ENCODE measurements around the gene ATRIP.
A peak's percentile ranks its signal among the peaks of the same experiment; 100 is the strongest.

ATRIP gene

GRCh38 chr3:48423883-48424695 lies 22.4 kb upstream of the ATRIP start:
- DNase-seq (ENCODE audit: low read depth): no peak

DNA sequence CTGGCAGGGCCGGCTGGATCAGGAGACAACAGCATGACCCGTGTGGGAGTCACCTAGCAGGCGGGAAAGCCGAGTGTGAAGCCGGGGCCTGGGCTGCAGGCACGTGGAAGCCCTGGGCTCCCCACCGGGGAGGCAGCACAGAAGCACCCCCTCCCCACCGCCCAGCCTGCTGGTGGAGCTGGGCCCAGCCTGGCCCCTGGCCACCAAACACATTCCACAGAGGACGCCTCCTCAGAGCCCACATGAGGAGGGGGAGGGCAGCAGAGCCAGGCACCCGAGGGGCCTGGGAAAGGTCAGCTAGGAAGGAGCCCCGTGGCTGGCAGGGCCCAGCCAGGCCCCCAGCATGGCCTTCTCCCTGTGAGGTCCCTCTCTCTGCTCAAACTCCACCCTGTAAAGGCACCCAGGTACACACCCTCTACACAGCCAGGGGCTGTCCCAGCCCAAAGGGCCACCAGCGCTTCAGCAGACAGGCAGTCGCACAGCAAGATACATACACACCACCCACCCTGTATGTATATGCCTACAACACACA lies 21.2 kb upstream of the ATRIP start:
- DNase-seq (ENCODE audit: low read depth): no peak

DNA sequence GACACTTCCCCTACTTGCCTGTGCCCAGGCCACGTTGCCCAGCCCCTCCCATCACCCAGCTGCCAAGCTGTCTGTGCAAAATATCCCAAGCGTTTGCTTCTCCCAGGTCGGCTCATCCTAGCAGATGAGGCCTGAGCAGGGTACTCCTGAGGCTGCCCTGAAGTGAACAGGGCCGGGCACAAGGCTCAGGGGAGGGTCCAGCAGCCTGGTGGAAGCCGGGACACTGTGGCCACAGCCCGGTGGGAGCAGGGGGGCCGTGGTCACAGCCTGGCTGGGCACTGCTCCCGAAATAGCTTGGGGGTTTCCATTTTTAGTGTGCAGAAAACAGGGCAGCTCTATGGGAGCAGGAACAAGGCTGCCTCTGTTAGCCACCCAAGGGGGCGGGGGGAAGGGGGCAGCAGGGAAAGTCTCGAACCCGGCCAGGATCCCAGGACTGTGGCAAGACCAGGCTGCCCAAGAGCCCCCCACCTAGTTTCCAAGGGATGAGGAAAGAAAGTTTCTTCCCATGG lies 20.1 kb upstream of the ATRIP start:
- DNase-seq (ENCODE audit: low read depth): no peak

DNA sequence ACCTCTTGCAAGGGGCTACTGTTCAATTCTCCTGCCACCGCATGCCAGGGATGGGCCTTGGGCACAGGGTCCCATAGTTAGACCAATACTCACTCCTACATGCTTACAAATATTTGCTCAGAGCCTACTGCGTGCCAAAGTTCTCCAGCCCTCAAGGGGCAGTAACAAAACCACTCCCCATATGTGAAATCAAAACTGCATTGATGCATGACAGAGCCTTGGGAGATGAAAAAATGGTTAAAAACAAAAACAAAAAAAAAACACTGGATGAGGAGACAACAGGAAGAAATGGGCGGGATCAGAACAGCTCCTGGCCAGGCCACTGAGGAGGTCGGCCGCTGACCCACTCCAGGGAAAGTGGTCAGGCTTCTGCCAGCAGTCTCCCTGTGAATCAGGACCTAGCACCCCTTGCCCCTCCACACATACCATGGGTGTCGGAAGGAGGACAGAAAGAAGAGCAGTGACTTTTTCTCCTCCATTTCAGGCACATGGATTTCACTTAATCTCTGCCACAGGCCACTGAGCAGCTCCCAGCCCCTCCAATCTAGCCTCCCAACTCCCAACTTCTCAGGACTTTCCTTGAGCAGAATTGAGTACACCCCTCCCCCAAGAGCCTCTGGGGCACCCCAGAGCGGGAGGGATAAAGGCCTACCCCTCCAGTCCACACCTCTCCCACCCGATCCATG lies 19.4 kb upstream of the ATRIP start:
- DNase-seq (ENCODE audit: low read depth): peak; percentile 86

- DNase-seq (ENCODE audit: low read depth): no peak
These were observed 18.9 kb upstream of the ATRIP start for GRCh38 chr3:48427630-48427962.

DNA sequence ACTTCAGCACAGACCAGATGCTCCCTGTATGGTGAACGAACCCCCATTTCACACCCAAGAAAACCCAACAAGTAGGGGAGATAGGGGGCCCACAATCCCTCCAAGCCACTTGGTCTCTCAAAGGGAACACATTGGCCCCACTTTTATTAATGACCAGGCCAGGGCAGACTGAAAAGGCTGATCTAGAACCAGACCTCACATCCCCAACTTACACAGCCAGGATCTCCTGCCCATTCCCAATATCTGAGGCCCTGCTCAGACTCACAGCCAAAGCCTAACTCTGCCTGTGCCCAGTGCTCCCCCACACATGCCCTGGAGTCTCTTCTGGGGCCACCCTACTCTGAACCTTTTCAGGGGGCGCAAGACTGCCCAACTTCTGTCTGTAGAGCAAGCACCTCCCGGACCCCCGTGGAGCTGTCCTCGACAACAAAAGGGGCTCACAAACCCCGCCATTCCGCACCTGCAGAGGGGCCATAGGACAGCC lies 18.4 kb upstream of the ATRIP start:
- no peak for DNase-seq (ENCODE audit: low read depth)

DNA sequence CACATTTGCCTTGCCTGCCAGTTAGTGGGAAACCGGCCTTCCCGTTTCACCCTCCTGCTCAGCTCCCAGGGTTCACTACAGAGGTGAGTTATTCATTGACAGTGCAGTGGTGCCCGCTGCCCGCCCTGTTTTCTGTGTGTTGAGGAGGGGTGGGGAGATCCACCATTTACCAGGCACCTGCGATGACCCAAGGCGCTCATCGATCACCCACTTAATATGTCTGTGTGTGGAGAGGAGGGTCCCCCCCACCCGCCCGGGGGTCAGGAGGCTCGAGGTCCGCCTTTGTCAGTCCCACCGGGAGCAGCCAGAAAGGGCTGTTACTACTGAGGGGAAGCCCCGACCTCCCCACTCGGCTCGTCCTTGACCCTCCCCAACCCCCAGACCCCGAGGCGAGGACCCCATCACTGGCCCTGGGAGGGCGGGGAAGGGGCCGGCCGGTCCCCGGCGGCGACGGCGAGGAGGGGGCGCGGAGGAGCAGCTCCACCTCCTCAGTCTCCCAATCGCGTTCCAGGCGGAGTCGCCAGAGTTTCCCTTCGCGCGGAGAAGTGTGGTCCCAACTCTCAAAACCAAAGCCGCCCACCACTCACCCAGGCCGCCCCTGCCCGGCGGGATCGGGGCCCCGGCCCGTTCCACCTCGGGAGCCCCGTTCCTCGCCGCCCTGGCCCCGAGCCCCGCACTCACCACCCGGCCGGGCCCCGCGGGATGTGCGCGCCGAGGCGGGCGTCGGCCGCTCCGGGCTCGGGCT lies 17.8 kb upstream of the ATRIP start:
- no peak for DNase-seq (ENCODE audit: low read depth)

- DNase-seq (ENCODE audit: low read depth): peak; percentile 33
These were observed 17.1 kb upstream of the ATRIP start for GRCh38 chr3:48429317-48429959.

- DNase-seq (ENCODE audit: low read depth): peak; percentile 46
These were observed 16.4 kb upstream of the ATRIP start, which contains the start of gene PLXNB1 for GRCh38 chr3:48429960-48430707. PLXNB1 (minus strand) TSS chr3:48430086; CDS start chr3:48424611, 5,475 bp downstream.

GRCh38 chr3:48430708-48431101 lies 15.8 kb upstream of the ATRIP start:
- no peak for DNase-seq (ENCODE audit: low read depth)

DNA sequence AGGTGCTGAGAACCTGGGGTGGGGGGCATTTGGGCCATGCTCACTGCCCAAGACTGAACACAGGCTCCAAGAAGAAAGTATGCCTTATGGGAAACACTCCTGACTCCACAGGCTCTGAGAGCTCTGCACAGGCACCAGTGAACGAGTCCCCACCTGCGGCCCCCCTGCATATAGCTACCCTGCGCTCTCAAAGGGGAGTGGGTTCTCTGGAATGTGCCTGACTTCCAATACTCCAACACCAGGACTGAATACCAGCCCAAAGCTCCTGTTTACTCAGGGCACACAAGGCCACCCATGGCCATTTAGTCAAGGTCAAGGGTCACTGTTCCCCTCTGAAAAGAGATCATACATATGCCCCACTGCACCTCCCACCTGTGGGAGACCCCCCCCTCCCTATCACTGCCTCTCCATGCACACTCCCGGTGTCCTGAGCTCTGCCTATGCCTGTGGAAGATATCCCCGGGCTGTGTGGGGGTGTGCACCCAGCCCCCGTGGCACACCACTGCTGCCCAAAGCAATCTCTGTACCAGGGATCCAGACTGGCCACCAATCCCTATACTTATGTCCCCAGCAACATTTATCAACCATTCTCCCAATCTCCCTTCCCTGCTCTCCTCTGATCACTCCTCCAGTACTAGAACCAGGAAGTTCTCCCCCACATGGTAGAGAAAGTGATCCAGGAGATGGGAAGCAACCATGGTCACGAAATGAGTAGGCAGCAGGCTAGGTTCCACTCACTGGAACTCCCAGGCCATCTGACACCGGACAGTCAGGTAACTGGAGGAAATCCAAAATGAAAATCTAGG lies 15.1 kb upstream of the ATRIP start:
- DNase-seq (ENCODE audit: low read depth): no peak

DNA sequence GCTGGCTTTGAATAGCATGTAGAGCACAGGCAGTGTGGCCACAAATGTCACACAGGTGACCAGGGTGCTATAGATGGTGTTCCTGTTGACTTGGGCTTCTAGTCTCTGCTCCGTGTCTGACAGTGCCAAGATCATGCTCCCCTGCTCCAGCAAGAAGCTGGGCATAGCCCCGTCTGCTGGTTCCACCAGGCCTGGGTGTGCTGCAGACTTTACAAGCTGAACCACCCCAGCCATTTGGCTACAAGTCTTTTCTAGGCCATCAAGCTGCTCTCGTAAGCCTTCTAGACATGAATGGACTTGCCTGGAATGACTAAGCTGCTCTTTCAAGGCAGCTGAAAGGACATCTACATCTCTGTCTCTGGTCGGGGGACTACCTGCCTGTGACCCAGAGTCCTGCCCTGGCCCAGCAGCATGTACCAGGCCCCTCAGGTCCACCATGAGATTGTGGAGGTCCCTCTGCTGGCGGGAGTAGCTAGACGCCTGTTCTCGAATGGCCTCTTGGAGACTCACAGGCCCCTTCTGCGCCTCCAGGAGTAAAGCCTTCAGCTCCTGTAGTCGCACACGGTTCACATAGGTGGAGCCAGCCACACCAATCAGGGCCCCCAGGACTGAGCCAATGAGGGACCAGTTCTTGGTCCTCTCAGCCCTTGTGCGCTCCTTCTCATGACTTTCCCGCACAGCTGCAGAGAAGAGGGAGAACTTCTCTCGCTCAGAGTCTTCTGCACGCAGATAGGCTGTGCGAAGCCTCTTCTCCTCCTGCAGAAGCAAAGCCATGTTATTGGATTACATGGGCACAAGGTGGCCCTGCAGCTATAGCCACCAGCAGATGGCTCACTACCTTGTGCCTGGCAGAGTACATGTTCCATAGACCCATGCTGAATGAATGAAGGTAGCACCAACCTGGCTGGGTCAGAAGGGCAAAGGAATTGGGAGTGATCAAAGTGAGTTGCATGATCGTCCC lies 13.8 kb upstream of the ATRIP start:
- DNase-seq (ENCODE audit: low read depth): no peak

DNA sequence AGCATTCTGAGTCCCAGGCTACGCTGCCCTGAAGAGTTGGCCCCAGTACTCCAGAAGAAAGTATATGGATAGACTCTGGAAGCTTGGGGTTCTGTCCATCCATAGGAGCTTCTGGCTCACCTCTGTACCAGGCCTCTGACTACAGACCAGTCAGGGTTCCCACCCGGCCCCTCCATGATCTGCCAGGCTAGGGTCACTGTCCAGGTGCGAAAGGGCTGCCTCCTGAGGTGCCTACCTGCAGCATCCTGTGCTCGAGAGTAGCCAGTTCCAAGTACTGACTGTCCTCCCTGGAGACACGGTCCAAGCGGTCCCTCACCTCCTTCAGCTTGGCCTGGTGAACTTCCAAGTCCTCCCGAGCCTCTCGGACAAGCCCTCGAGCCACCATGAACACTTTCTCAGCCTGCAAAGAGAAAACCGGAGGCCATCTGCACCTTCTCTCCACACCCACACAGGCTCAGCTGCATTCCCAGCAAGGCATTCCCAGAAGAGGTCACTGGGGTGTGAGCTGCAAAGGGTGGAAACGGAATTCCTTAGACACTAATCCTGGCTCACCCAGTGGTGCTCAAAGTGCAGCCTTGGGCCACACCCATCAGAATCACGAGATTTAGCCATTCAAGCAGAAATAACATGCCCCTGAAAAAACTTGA lies 12.9 kb upstream of the ATRIP start:
- no peak for DNase-seq (ENCODE audit: low read depth)

DNA sequence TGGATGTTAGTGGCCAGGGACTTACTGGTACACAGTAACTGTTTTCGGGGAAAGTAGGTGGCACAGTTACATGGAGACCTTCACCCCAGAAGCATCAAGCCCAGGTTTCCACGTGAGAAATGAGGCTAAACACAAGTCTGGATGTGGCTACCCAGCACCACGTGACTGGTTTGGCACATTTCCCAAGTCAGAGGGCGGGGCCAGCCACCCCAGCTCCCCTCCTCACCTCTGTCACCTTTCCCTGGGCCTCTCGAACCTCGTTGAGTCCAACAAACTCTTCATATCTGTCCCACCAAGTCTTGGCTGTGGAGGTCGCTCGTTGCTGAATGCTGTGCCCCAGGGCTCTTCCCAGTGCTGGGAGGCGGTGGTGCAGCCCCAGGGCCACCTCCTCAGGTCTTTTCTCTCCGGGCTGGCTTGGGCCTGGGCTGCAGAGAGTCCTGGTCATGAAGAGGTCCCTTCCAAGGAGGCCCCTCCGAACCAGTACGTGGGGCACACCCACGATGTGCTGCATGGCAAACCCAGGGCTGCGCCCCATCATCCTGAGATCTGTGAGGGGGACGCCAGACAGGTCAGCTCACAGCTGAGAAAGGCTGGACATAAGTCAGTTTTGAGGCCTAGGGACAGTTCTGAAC lies 11.8 kb upstream of the ATRIP start:
- no peak for DNase-seq (ENCODE audit: low read depth)

DNA sequence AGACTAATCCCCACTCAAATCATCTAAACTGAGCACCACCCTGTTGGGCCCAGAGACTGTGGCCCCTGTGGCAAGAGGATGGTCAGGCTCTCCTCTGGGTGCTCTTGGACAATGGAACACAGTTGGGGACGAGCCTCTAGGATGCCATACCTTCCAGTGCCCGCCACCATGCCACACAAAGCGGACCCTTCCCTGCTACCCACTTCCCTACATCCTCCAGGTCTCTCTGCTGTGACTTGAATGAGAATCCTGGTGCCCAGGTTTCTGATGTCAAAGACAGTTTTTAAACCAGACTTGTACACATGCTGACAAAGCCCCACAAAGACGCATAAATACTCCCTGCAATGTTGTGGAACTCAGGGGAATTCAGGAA lies 11.3 kb upstream of the ATRIP start:
- DNase-seq (ENCODE audit: low read depth): no peak

- peak; percentile 69 for DNase-seq (ENCODE audit: low read depth)
These were observed 10.6 kb upstream of the ATRIP start for GRCh38 chr3:48435774-48436476.

DNA sequence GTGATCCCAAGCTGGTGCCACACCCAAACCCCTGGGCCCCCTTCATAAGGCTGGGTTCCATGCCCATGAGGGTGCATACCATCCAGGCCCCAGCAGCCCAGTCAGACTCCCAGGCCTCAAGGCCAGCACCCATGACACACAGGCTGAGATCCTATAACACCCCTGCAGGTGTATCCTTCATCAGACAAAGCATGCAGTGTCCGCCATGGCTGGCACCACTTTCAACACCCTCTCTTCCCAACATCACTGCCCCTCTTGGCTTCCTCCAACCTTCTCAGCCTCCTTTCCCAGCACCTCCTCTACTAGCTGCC lies 10.1 kb upstream of the ATRIP start:
- no peak for DNase-seq (ENCODE audit: low read depth)

DNA sequence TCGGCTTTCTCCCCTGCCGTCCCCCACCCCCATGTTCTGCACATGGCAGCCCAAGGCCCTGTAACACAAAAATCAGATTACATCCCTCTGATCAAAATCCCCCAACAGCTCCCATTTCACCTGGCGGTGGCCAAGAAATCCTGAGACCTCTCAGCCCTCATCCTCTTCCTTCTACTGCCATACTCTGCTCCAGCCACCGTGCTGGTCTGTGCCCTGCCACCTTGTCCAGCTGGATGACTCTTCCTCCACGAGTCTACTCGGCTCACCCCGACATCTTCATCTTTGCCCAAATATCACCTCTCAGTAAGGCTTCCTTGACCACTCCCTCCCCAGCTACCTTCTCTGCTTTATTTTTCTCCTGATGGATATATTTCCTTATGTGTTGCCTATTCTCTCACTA lies 9.7 kb upstream of the ATRIP start:
- DNase-seq (ENCODE audit: low read depth): no peak
